K562 (cell line): Measurements from ENCODE around the gene LAMA2. TPM values are rescaled to one million over a fixed set of nuclear protein-coding genes. Genes with fewer than 3 reads are reported as not detected.

Experiments used
- ATAC-seq: fragments of 200-7000 bp; cut with Tn5 transposase; 3 replicates; pipeline ENCODE4 v1.9.1; 2020; ENCODE audit warnings: moderate library complexity
- BruUV-seq: library from RNA; stranded (reverse); fragments of 400-500 nt; replicated peaks from 2 replicates; lab custom pipeline; 2021; lab: Mats Ljungman, UMichigan
- CTCF ChIA-PET: fragments of 300-600 bp; formaldehyde crosslinking; extraction: SDS; loops from one replicate; lab custom pipeline; 2021; ENCODE audit warnings: low intra/inter-chr PET ratio; lab: Yijun Ruan, JAX
- POLR2A ChIA-PET: fragments of 300-600, 350-650 bp; sonication (Branson Sonifier 250); formaldehyde crosslinking; extraction: SDS; loops from one replicate; lab custom pipeline; 2021; ENCODE audit warnings: antibody characterized with exemption, inconsistent platforms; lab: Yijun Ruan, JAX
- DNase-seq, 4 experiments: peaks; one replicate each; pipeline versions ENCODE4 v3.0.0 to v3.0.0-alpha.2; 2011 to 2018; ENCODE audit warnings: low spot score in 3 of 4, mixed read lengths in 3 of 4; ENCODE audit errors: extremely low read depth in 1 of 4
- FAIRE-seq: peaks from 2 replicates; lab custom pipeline; 2011; peaks lifted over from hg19 to GRCh38; lab: Jason Lieb, UNC
- H2AFZ ChIP-seq: 2 replicates; pipeline ENCODE4 v1.6.0; 2011; ENCODE audit warnings: low read depth, low read length, control low read depth, inconsistent platforms
- H3K27ac ChIP-seq: fragments of 200-600 bp; 3 replicates; pipeline ENCODE4 v1.8.0; 2011; ENCODE audit warnings: low read depth, mild to moderate bottlenecking, control low read depth, inconsistent platforms, low read length, moderate library complexity, mixed read lengths; ENCODE audit errors: extremely low read depth
- H3K27me3 ChIP-seq, 2 experiments: fragments of 300-600 bp in 1 of 2; 2 replicates in 1 of 2; 3 replicates in 1 of 2; pipeline versions ENCODE4 v1.6.0 to v1.8.0; 2011; ENCODE audit warnings: inconsistent platforms in 2 of 2, low read length in 2 of 2, mild to moderate bottlenecking in 1 of 2, mixed read lengths in 1 of 2, moderate library complexity in 1 of 2; ENCODE audit not compliant: control insufficient read depth in 2 of 2, insufficient read depth in 2 of 2
- H3K36me3 ChIP-seq: fragments of 300-600 bp; 3 replicates; pipeline ENCODE4 v1.8.0; 2011; ENCODE audit warnings: mild to moderate bottlenecking, low read length, inconsistent platforms; ENCODE audit not compliant: control insufficient read depth, insufficient read depth
- H3K4me1 ChIP-seq, 2 experiments: fragments of 200-600 bp in 1 of 2; replicated peaks in 1 of 2; 2 replicates in 1 of 2; 3 replicates in 1 of 2; pipeline versions ENCODE4 v1.5.1 to v1.8.0; 2011; ENCODE audit warnings: inconsistent platforms in 2 of 2, low read length in 2 of 2, mild to moderate bottlenecking in 1 of 2, mixed read lengths in 1 of 2, moderate library complexity in 1 of 2; ENCODE audit not compliant: control insufficient read depth in 2 of 2, insufficient read depth in 2 of 2
- H3K4me2 ChIP-seq: 2 replicates; pipeline ENCODE4 v1.6.1; 2011; ENCODE audit warnings: low read length, control low read depth, inconsistent platforms, mixed read lengths; ENCODE audit not compliant: insufficient read depth
- H3K4me3 ChIP-seq: fragments of 200-600 bp; sonication (generic), shearing (Covaris generic); 2 replicates; pipeline ENCODE4 v1.5.1; 2016; ENCODE audit warnings: control low read depth, inconsistent platforms
- H3K79me2 ChIP-seq: fragments of 200-600 bp; 3 replicates; pipeline ENCODE4 v1.8.0; 2011; ENCODE audit warnings: low read length, inconsistent platforms; ENCODE audit not compliant: control insufficient read depth, insufficient read depth
- H3K9ac ChIP-seq, 2 experiments: 2 replicates each; pipeline versions ENCODE4 v1.6.0 to v1.6.1; 2011; ENCODE audit warnings: low read depth in 2 of 2, low read length in 2 of 2, control low read depth in 1 of 2, inconsistent platforms in 1 of 2, mild to moderate bottlenecking in 1 of 2, mixed read lengths in 1 of 2; ENCODE audit not compliant: insufficient read depth in 1 of 2
- H3K9me1 ChIP-seq: one replicate; pipeline ENCODE4 v1.6.0; 2011; ENCODE audit warnings: inconsistent platforms, mild to moderate bottlenecking, low read length, moderate library complexity; ENCODE audit not compliant: control insufficient read depth, insufficient read depth
- H3K9me3 ChIP-seq: replicated peaks from 2 replicates; pipeline ENCODE4 v1.5.1; 2011; ENCODE audit warnings: low read depth, low read length, inconsistent platforms; ENCODE audit not compliant: control insufficient read depth, insufficient read depth
- H4K20me1 ChIP-seq: replicated peaks from 2 replicates; pipeline ENCODE4 v1.6.1; 2011; ENCODE audit warnings: low read length, inconsistent platforms, mixed read lengths; ENCODE audit not compliant: control insufficient read depth, insufficient read depth
- NRF1 ChIP-seq, 2 experiments: fragments of 450-650 bp; IDR thresholded peaks in 1 of 2; conservative IDR thresholded peaks in 1 of 2; 2 replicates each; pipeline ENCODE4 v1.6.1; 2014; ENCODE audit warnings: mild to moderate bottlenecking in 2 of 2
- TCF7L2 ChIP-seq: fragments of 150-350 bp; IDR thresholded peaks from 2 replicates; pipeline ENCODE4 v1.6.1; 2016; ENCODE audit warnings: low read depth, mild to moderate bottlenecking, low read length, moderate library complexity
- ZNF280A ChIP-seq: fragments of 450-650 bp; IDR thresholded peaks from 2 replicates; pipeline ENCODE4 v1.6.1; 2018; ENCODE audit warnings: mild to moderate bottlenecking, low read depth; ENCODE audit not compliant: partially characterized antibody
- WGBS: fragments of 100-300 bp; shearing (Covaris generic); methylation state at CpG from one replicate; pipeline ENCODE4 v1.1.6; 2016; ENCODE audit warnings: low coverage, mixed read lengths; ENCODE audit not compliant: insufficient coverage; ENCODE audit errors: missing lambda C conversion rate; 5-methylcytosine and 5-hydroxymethylcytosine counted together
- in situ Hi-C: fragments of 300-500 bp; cut with MboI; formaldehyde crosslinking; loops from 4 replicates; pipeline ENCODE4 v1.15.0; 2018; ENCODE audit warnings: inconsistent platforms, mixed read lengths
- intact Hi-C: fragments of 100-400 bp; cut with micrococcal nuclease; formaldehyde crosslinking; loops from 2 replicates; pipeline ENCODE4 v1.14.2; 2022
- polyA plus RNA-seq, 8 experiments: library from polyadenylated mRNA; depleted of rRNA in 4 of 8; stranded (reverse) in 5 of 8; unstranded in 3 of 8; fragments of >200 nt; fragmentation: Nextera tagmentation in 2 of 8; fragmentation: Illumina TruSeq in 1 of 8; extraction: Ambion mirVana in 2 of 8; extraction: Trizol in 1 of 8; gene quantifications; 2 replicates each; pipeline versions ENCODE4 v1.2.1 to v1.2.3, GENCODE V29; 2011 to 2014; ENCODE audit warnings: inconsistent platforms in 1 of 8, missing spikeins in 1 of 8
- total RNA-seq, 7 experiments: library from RNA; depleted of rRNA in 6 of 7; stranded (reverse); fragments of >200 nt in 6 of 7; fragmentation: Illumina TruSeq in 2 of 7; extraction: Trizol in 2 of 7; gene quantifications; 2 replicates each; pipeline versions ENCODE4 v1.2.1 to v1.2.3, GENCODE V29; 2011 to 2021; ENCODE audit warnings: low replicate concordance in 1 of 7

LAMA2 gene
- total and polyA plus RNA-seq, 9 of the 15 experiments (the other 6 are each of a cell fraction or from before 2014, with no cell fraction given) = 0.04 to 1.5 (median 0.36) TPM

- no peak for TF ChIP-seq TCF7L2
- TF ChIP-seq, all 486 proteins: peak for 0
Measured at GRCh38 chr6:129233458-129234134, 350.7 kb downstream of the LAMA2 start (continued).

DNA sequence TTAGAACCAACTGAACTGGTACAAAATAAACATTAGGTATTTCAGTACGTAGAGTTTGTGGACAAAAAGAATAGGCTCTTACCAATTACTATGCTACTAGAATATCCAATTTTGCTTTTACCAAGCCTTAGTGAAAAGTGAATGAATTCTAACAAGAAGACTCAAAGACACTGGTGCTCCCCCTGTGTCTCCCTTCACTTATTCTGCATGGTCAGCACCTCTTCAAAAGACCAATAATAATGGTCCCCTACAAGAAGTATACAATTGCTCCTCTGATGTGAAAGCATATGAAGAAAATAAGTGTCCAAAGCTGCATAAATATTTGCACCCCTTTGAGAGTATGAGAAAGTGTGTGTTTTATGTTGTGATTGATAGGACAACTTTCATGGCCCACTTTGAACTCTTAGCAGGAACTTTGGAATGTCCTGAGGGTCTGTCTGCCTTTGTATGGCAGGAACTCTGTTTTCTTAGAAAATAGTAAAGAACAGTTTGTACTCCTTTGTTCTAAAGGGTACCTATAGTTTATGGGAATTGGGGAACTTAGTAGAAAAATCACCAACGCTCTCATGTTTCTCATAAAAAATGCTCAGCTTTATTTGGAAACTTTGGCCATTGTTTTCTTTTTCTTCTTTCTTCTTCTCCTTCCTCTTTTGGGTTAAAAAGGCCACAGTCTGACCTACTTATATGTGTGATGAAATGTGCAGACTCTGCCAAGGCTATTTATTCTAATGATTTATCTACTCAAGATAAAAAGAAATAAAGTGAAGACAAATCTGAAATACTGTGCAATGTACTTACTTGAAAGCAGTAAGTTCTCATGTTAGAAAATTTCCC lies 352.4 kb downstream of the LAMA2 start:
- no peaks in the 10 kb centered on the region for H3K9me1 ChIP-seq
- FAIRE-seq = no peak
- CTCF ChIA-PET = no interaction called here
- H3K4me3 ChIP-seq = no peak overlapping the region
- no peak overlapping the region for H2AFZ ChIP-seq
- no TSS peak for BruUV-seq
- POLR2A ChIA-PET = no interaction called here
- in situ Hi-C loops = no loop called here
- no peak for TF ChIP-seq NRF1 (conservative IDR thresholded peaks at IDR 0.05 in 1 of 2, IDR thresholded peaks at IDR 0.05 in 1 of 2)
- TF ChIP-seq ZNF280A = no peak
- TF ChIP-seq, all 486 proteins: peak for 0
- H3K27me3 ChIP-seq = no peaks in the 10 kb centered on the region
- intact Hi-C loops = no loop called here
- no peak overlapping the region for H3K4me2 ChIP-seq
- H3K4me1 ChIP-seq = no peaks in the 10 kb centered on the region
- DNase-seq = no peak
- WGBS = 0% methylated on average over 2 of the region's 2 CpGs
- no peaks in the 10 kb centered on the region for H3K36me3 ChIP-seq
- H3K9me3 ChIP-seq = no peaks in the 10 kb centered on the region
- H4K20me1 ChIP-seq = no peaks in the 10 kb centered on the region
- no peak overlapping the region for H3K27ac ChIP-seq
- no peaks in the 10 kb centered on the region for H3K79me2 ChIP-seq
- no peak for ATAC-seq
- no peak overlapping the region for H3K9ac ChIP-seq
